ENCODE results near the gene IQCE.

GRCh38 chr7:2566348-2566889, 7.6 kb downstream of the IQCE start:
- no peak for TF ChIP-seq CTCF (IDR thresholded peaks at IDR 0.05)
- TF ChIP-seq EP300 (IDR thresholded peaks at IDR 0.05): no peak

All from ovary (tissue), 3 donors.